T47D (cell line): ENCODE results near the gene TMEM43.

Source experiments
- DNase-seq, 2 experiments: peaks; one replicate each; pipeline versions ENCODE4 v3.0.0 to v3.0.0-alpha.2; 2011 to 2012; ENCODE audit warnings: low read depth in 1 of 2, low spot score in 1 of 2
- JUND ChIP-seq: IDR thresholded peaks from 2 replicates; pipeline ENCODE4 v1.6.1; 2012; ENCODE audit warnings: low read depth
- in situ Hi-C: cut with HindIII; loops from 2 replicates; pipeline ENCODE4 v1.10.0; 2016; ENCODE audit warnings: low sequenced_read_pairs, low pct_unique_long_range_greater_than_20kb

The TMEM43 gene

DNA sequence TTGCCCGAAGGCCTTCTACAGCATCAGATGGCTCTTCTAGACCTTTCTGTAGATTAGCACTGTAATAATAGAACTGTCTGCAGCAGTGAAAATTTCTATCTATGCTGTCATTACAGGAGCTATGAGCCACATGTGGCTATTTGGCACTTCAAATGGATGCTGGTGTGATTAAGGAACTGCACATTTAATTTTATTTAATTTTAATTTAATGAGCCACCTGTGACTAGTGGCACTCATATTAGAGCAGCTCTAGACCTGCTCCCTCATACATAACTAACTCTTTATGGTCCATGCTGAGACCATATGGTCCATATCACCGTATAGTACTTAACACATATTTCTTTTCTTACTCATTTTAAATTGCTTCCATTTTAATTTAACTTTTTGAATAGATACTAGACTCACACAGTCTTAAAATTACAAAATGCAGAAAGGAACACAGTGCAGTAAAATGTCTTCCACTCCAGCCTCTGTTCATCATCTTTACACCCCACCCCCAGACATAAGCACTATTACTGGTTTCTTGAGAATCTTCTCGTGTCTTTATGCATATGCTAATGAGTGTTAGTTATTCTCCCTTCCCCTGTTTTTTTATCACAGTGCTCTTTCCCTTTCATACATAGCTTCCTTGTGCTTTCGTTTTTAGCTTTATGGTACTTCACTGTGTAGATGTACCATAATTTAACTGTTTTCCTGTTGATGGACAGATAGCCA, 63.3 kb downstream of the TMEM43 start:
- no peak for DNase-seq
- TF ChIP-seq JUND: no peak
- in situ Hi-C loops: no loop called here
